Pancreas (tissue), 10 donors: ENCODE data around the gene SLC36A3. TPM values are rescaled to one million over a fixed set of nuclear protein-coding genes. Genes with fewer than 3 reads are reported as not detected.

Experiments used
- ATAC-seq, 4 donors: fragments of 200-7000 bp; cut with Tn5 transposase; one replicate each; pipeline versions ENCODE4 v1.8.0 to v1.9.1; 2020; ENCODE audit warnings: mild to moderate bottlenecking in 4 of 4, moderate library complexity in 4 of 4
- DNase-seq, 6 donors: peaks; one replicate each; pipeline ENCODE4 v3.0.0-alpha.2; 2020
- FAIRE-seq: peaks from 2 replicates; lab custom pipeline; 2012; peaks lifted over from hg19 to GRCh38; lab: Jason Lieb, UNC
- H3K27ac ChIP-seq, 4 donors: fragments of 200-600 bp; sonication (generic); 1 replicate in 3 of 4; 2 replicates in 1 of 4; pipeline versions ENCODE4 v1.5.0 to v1.8.0; 2020
- H3K27me3 ChIP-seq, 4 donors: fragments of 200-600 bp; one replicate each; pipeline ENCODE4 v1.8.0; 2021
- H3K36me3 ChIP-seq, 3 donors: fragments of 200-600 bp; sonication (generic) in 1 of 3; one replicate each; pipeline versions ENCODE4 v1.5.0 to v1.8.0; 2020 to 2021
- H3K4me1 ChIP-seq, 3 donors: fragments of 200-600 bp; one replicate each; pipeline ENCODE4 v1.8.0; 2021
- H3K4me3 ChIP-seq, 4 donors: fragments of 200-600 bp; sonication (generic) in 2 of 4; one replicate each; pipeline versions ENCODE4 v1.5.0 to v1.8.0; 2020 to 2021
- H3K9me3 ChIP-seq, 4 donors: fragments of 200-600 bp; one replicate each; pipeline ENCODE4 v1.8.0; 2021
- CTCF ChIP-seq, 4 donors: fragments of 200-600 bp; sonication (generic) in 3 of 4; IDR thresholded peaks; one replicate each; pipeline versions ENCODE4 v1.5.0 to v1.8.0; 2021; ENCODE audit warnings: antibody characterized with exemption in 4 of 4
- WGBS, 2 donors: extraction: QIAGEN DNeasy Blood & Tissue Kit; methylation state at CpG; one replicate each; pipeline ENCODE4 v1.1.7; 2013; 5-methylcytosine and 5-hydroxymethylcytosine counted together
- intact Hi-C, 3 donors: fragments of 100-400 bp; cut with DNase I; formaldehyde crosslinking; loops; one replicate each; pipeline versions ENCODE4 v1.11.1 to v1.14.2; 2022
- polyA plus RNA-seq, 2 donors: library from polyadenylated mRNA; stranded (reverse); fragments of 200-250 nt; gene quantifications; one replicate each; pipeline ENCODE4 v1.2.3, GENCODE V29; 2013
- total RNA-seq, 6 donors: library from RNA; stranded (reverse); fragmentation: NEBNext Ultra II Directional in 4 of 6; extraction: Animal tissue kit (Norgen Biotek cat#: 25700) in 4 of 6; gene quantifications; one replicate each; pipeline versions ENCODE4 v1.2.1 to v1.2.4, GENCODE V29; 2021 to 2023
- donor health status: healthy with polysubstance abuse.
- donor health status: DM: no; HTN: no; CAD: no; lungs with moderate emphysema.
- donor health status: DM: no; HTN: no; CAD: no.
- donor health status: control.
- donor health status: control.
- donor health status: Bipolar disorder and iron deficiency.
- donor health status: DM: yes; HTN: yes; CAD: no.
- donor health status: DM: no; HTN: no; CAD: no.
- donor health status: DM: no; HTN: no; CAD: no.
- donor health status: DM: yes; HTN: yes; CAD: no.

SLC36A3 gene
- total and polyA plus RNA-seq, 8 donors = not detected

- ATAC-seq (peak in 3 of 4 donors; percentile 50 to 55 (median 52)), FAIRE-seq (no peak), DNase-seq (peak in 1 of 6 donors; percentile 5)
- H3K4me3 ChIP-seq = no peak overlapping the region
- H3K4me1 ChIP-seq = no peaks in the 10 kb centered on the region
- H3K27ac ChIP-seq = no peak overlapping the region
- WGBS, 2 donors = 39 to 43% methylated on average over 2 of the region's 2 CpGs
- no peaks in the 10 kb centered on the region for H3K9me3 ChIP-seq
- no peak for TF ChIP-seq CTCF (IDR thresholded peaks at IDR 0.05)
- intact Hi-C loops = no loop called here
- no peaks in the 10 kb centered on the region for H3K36me3 ChIP-seq
- H3K27me3 ChIP-seq = no peaks in the 10 kb centered on the region
These were observed 15.5 kb upstream of the SLC36A3 start for GRCh38 chr5:151318850-151319732.

- no peak for DNase-seq
- Histone ChIP-seq H3K36me3 (no peaks in the 10 kb centered on the region), H3K4me1 (no peaks in the 10 kb centered on the region), H3K27ac (no peak overlapping the region), H3K27me3 (no peaks in the 10 kb centered on the region), H3K4me3 (no peak overlapping the region), H3K9me3 (no peaks in the 10 kb centered on the region)
- no peak for TF ChIP-seq CTCF (IDR thresholded peaks at IDR 0.05)
- 60 to 64% methylated on average over 2 of the region's 2 CpGs for WGBS, 2 donors
- no peak for ATAC-seq
- intact Hi-C loops = no loop called here
- no peak for FAIRE-seq
These were observed 14.3 kb upstream of the SLC36A3 start for GRCh38 chr5:151317871-151318270.

GRCh38 chr5:151315998-151316597, 12.5 kb upstream of the SLC36A3 start:
- 39 to 40% methylated on average over 8 of the region's 8 CpGs for WGBS, 2 donors
- no peaks in the 10 kb centered on the region for H3K4me1 ChIP-seq
- H3K9me3 ChIP-seq = no peaks in the 10 kb centered on the region
- no peaks in the 10 kb centered on the region for H3K36me3 ChIP-seq
- H3K27me3 ChIP-seq = no peaks in the 10 kb centered on the region
- DNase-seq = peak; percentile 70 to 91 (median 86)
- no peak overlapping the region for H3K4me3 ChIP-seq
- peak; percentile 67 to 72 (median 72) for TF ChIP-seq CTCF (IDR thresholded peaks at IDR 0.05)
- peak; percentile 92 to 99 (median 97) for ATAC-seq
- FAIRE-seq = peak; percentile 9
- no peak overlapping the region for H3K27ac ChIP-seq
- intact Hi-C loops = no loop called here

- WGBS, 2 donors = 38 to 40% methylated on average over 2 of the region's 2 CpGs
- DNase-seq (no peak), ATAC-seq (no peak), FAIRE-seq (no peak)
- H3K4me1 ChIP-seq = no peaks in the 10 kb centered on the region
- intact Hi-C loops = no loop called here
- no peaks in the 10 kb centered on the region for H3K9me3 ChIP-seq
- H3K36me3 ChIP-seq = no peaks in the 10 kb centered on the region
- H3K27me3 ChIP-seq = no peaks in the 10 kb centered on the region
- no peak overlapping the region for H3K4me3 ChIP-seq
- no peak overlapping the region for H3K27ac ChIP-seq
- no peak for TF ChIP-seq CTCF (IDR thresholded peaks at IDR 0.05)
These were observed 9.8 kb upstream of the SLC36A3 start for GRCh38 chr5:151313357-151313756.
